ENCODE results near the gene SLC39A9. TPM values are rescaled to one million over a fixed set of nuclear protein-coding genes. Genes with fewer than 3 reads are reported as not detected.
"Not testable (repeated sequence)": the region's sequence is repeated elsewhere in the genome, so short reads cannot be mapped to it uniquely, and the experiment has no call there.

The SLC39A9 gene
- total and polyA plus RNA-seq, 10 donors, result 11.8 to 55.8 (median 46.2) TPM

DNA sequence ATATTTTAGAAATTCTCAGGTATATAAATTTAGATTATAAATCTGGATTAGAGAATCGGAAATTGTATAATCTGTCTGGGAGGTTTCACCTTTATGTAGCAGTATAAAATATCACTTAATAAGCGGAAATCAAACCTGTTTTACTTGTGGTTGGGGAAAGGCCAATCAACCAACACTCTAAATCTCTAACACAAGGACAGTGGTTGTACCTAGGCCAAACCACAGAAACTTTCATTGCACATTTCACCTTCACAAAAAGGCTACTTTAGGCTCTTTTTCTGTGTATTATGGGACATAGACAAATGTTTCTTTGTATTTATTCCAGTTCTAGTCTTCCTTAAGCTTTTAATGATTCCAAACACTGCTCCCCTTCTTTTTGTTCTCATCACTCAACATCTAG, 20.2 kb upstream of the SLC39A9 start:
- no peak overlapping the region for H3K27ac ChIP-seq
- WGBS, 5 donors, result 91 to 99% (median 94%) methylated on average over 2 of the region's 2 CpGs
- no peak overlapping the region for H3K4me3 ChIP-seq
- H3K36me3 ChIP-seq, result peaks cover 0 to 93% (median 48%) of the 10 kb centered on the region in 6 donors
- peaks cover 0 to 13% (median 3%) of the 10 kb centered on the region in 8 donors for H3K9me3 ChIP-seq
- TF ChIP-seq POLR2A (IDR thresholded peaks at IDR 0.05), result no peak
- TF ChIP-seq POLR2AphosphoS5 (IDR thresholded peaks at IDR 0.05), result no peak
- TF ChIP-seq, protein P1, sequence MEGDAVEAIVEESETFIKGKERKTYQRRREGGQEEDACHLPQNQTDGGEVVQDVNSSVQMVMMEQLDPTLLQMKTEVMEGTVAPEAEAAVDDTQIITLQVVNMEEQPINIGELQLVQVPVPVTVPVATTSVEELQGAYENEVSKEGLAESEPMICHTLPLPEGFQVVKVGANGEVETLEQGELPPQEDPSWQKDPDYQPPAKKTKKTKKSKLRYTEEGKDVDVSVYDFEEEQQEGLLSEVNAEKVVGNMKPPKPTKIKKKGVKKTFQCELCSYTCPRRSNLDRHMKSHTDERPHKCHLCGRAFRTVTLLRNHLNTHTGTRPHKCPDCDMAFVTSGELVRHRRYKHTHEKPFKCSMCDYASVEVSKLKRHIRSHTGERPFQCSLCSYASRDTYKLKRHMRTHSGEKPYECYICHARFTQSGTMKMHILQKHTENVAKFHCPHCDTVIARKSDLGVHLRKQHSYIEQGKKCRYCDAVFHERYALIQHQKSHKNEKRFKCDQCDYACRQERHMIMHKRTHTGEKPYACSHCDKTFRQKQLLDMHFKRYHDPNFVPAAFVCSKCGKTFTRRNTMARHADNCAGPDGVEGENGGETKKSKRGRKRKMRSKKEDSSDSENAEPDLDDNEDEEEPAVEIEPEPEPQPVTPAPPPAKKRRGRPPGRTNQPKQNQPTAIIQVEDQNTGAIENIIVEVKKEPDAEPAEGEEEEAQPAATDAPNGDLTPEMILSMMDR (IDR thresholded peaks at IDR 0.05 in 8 of 11, conservative IDR thresholded peaks at IDR 0.05 in 3 of 11), result no peak
- DNase-seq, result no peak
- H3K4me1 ChIP-seq, result peaks cover 0 to 4% (median 1%) of the 10 kb centered on the region in 6 donors
- intact Hi-C loops (cut with DNase I; ENCODE audit: low total_unique reads), result no loop called here
- H3K27me3 ChIP-seq (replicated peaks in 1 of 7), result no peaks in the 10 kb centered on the region

DNA sequence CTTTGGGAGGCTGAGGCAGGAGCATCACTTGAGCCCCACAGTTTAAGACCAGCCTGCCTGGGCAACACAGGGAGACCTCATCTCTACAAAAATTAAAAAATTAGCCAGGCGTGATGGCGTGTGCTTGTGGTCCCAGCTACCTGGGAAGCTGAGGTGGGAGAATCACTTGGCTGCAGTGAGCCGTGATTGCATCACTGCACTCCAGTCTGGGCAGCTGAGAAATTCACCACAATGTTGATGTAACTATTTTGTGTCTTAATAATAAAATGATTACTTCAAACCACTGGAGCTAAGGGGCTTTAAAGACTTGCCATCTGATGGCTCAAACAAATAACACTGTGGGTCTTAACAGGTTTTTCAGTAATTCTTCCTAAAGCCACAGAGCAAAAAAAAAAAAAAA, 11.2 kb upstream of the SLC39A9 start:
- Histone ChIP-seq H3K36me3 (peaks cover 0 to 100% (median 53%) of the 10 kb centered on the region in 6 donors), H3K4me1 (peaks cover 0 to 74% (median 20%) of the 10 kb centered on the region in 6 donors), H3K27me3 (replicated peaks in 1 of 7) (no peaks in the 10 kb centered on the region), H3K4me3 (no peak overlapping the region), H3K9me3 (no peaks in the 10 kb centered on the region), H3K27ac (no peak overlapping the region)
- DNase-seq, result no peak
- TF ChIP-seq POLR2A (IDR thresholded peaks at IDR 0.05) (no peak), POLR2AphosphoS5 (IDR thresholded peaks at IDR 0.05) (no peak)
- TF ChIP-seq, protein P1 (IDR thresholded peaks at IDR 0.05 in 8 of 11, conservative IDR thresholded peaks at IDR 0.05 in 3 of 11), result no peak
- intact Hi-C loops (cut with DNase I; ENCODE audit: low total_unique reads), result no loop called here
- 68 to 98% (median 80%) methylated on average over 3 of the region's 3 CpGs for WGBS, 5 donors

DNA sequence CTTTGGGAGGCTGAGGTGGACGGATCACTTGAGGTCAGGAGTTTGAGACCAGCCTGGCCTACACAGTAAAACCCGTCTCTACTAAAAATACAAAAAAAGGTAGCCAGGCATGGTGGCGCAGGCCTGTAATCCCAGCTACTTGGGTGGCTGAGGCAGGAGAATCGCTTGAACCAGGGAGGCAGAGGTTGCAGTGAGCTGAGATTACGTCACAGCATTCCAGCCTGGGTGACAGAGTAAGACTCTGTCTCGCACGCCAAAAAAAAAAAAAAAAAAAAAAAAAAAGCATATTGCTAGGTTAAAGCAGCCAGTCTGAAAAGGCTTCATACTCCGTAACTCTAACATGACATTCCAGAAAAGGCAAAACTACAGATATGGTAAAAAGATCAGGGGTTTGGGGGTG, 7.1 kb upstream of the SLC39A9 start:
- 83 to 92% (median 86%) methylated on average over 6 to 8 of the region's 8 CpGs for WGBS, 5 donors
- intact Hi-C loops (cut with DNase I; ENCODE audit: low total_unique reads); H3K4me3 ChIP-seq; H3K9me3 ChIP-seq; H3K27ac ChIP-seq; DNase-seq; H3K27me3 ChIP-seq (replicated peaks in 1 of 7): not testable (repeated sequence)
- Histone ChIP-seq H3K4me1 (peaks cover 13 to 93% (median 58%) of the 10 kb centered on the region in 6 donors), H3K36me3 (peaks cover 0 to 100% (median 73%) of the 10 kb centered on the region in 6 donors)

DNA sequence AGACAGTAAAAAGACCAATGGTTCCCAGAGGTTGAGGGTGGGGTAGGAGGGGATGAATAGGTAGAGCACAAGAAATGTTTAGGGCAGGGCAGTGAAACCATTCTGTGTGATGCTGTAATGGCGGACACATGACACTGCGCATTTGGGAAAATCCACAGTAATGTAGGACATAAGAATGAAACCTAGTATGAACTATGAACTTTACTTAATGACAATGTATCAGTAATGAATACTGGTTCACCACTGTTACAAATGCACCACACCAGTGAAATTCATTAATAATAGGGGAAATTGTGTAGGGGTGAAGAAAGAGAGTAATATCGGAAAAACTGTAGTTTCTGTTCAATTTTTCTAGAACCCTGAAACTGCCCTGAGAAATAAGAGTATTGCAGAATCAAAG, 6.0 kb upstream of the SLC39A9 start:
- DNase-seq, result no peak

More for the DNA sequence above, 6.0 kb upstream of the SLC39A9 start:
- Histone ChIP-seq H3K36me3 (peaks cover 0 to 91% (median 68%) of the 10 kb centered on the region in 6 donors), H3K4me1 (peaks cover 24 to 97% (median 62%) of the 10 kb centered on the region in 6 donors), H3K4me3 (no peak overlapping the region), H3K9me3 (no peaks in the 10 kb centered on the region), H3K27ac (no peak overlapping the region), H3K27me3 (replicated peaks in 1 of 7) (no peaks in the 10 kb centered on the region)
- TF ChIP-seq POLR2A (IDR thresholded peaks at IDR 0.05), result no peak
- TF ChIP-seq POLR2AphosphoS5 (IDR thresholded peaks at IDR 0.05), result no peak
- TF ChIP-seq, protein P1 (IDR thresholded peaks at IDR 0.05 in 8 of 11, conservative IDR thresholded peaks at IDR 0.05 in 3 of 11), result no peak
- intact Hi-C loops (cut with DNase I; ENCODE audit: low total_unique reads), result no loop called here
- 59 to 84% (median 77%) methylated on average over 3 of the region's 3 CpGs for WGBS, 5 donors
